Caco-2 (cell line): ENCODE data around the gene SPRR2D. TPM values are rescaled to one million over a fixed set of nuclear protein-coding genes. Genes with fewer than 3 reads are reported as not detected.

Experiments
- BruUV-seq: library from RNA; stranded (reverse); fragments of 400-500 nt; replicated peaks from 2 replicates; lab custom pipeline; 2021; lab: Mats Ljungman, UMichigan
- CTCF ChIA-PET: fragments of 300-600 bp; sonication (Branson Sonifier 250); formaldehyde crosslinking; loops from one replicate; lab custom pipeline; 2022; ENCODE audit warnings: antibody characterized with exemption; lab: Charles Lee
- POLR2A ChIA-PET: fragments of 300-600 bp; sonication (Branson Sonifier 250); formaldehyde crosslinking; loops from one replicate; lab custom pipeline; 2022; ENCODE audit warnings: antibody characterized with exemption; lab: Charles Lee
- DNase-seq, 2 experiments: peaks; one replicate each; pipeline versions ENCODE4 v3.0.0 to v3.0.0-alpha.2; 2020 to 2022
- H3K27me3 ChIP-seq: replicated peaks from 2 replicates; pipeline ENCODE4 v1.6.0; 2011; ENCODE audit warnings: low read length; ENCODE audit not compliant: control insufficient read depth, insufficient read depth
- H3K36me3 ChIP-seq: 2 replicates; pipeline ENCODE4 v1.5.1; 2011; ENCODE audit warnings: low read length; ENCODE audit not compliant: control insufficient read depth, insufficient read depth
- H3K4me1 ChIP-seq: fragments of 250-450 bp; sonication (Bioruptor Pico); 2 replicates; pipeline ENCODE4 v1.5.1; 2020; ENCODE audit warnings: mild to moderate bottlenecking
- H3K4me3 ChIP-seq: 2 replicates; pipeline ENCODE4 v1.5.1; 2011; ENCODE audit warnings: low read depth, mild to moderate bottlenecking, control low read depth, low read length
- H3K9me3 ChIP-seq: fragments of 250-450 bp; sonication (Bioruptor Pico); 2 replicates; pipeline ENCODE4 v1.5.1; 2020; ENCODE audit warnings: mild to moderate bottlenecking, moderate library complexity
- H3K27ac Mint-ChIP-seq: one replicate; pipeline ENCODE4 v1.8.0; 2022; ENCODE audit warnings: mixed read lengths; ENCODE audit not compliant: unreplicated experiment
- H3K27me3 Mint-ChIP-seq: one replicate; pipeline ENCODE4 v1.8.0; 2022; ENCODE audit warnings: mixed read lengths; ENCODE audit not compliant: insufficient read depth, unreplicated experiment
- H3K36me3 Mint-ChIP-seq: one replicate; pipeline ENCODE4 v1.8.0; 2022; ENCODE audit warnings: mild to moderate bottlenecking, mixed read lengths; ENCODE audit not compliant: insufficient read depth, unreplicated experiment
- H3K4me1 Mint-ChIP-seq: one replicate; pipeline ENCODE4 v1.8.0; 2022; ENCODE audit warnings: low read depth, mixed read lengths; ENCODE audit not compliant: unreplicated experiment
- H3K4me3 Mint-ChIP-seq: one replicate; pipeline ENCODE4 v1.8.0; 2022; ENCODE audit warnings: mild to moderate bottlenecking, moderate library complexity, mixed read lengths; ENCODE audit not compliant: unreplicated experiment
- H3K9me3 Mint-ChIP-seq: one replicate; pipeline ENCODE4 v1.8.0; 2022; ENCODE audit warnings: mixed read lengths; ENCODE audit not compliant: unreplicated experiment
- intact Hi-C: fragments of 100-400 bp; cut with micrococcal nuclease; formaldehyde crosslinking; loops from one replicate; pipeline ENCODE4 v1.10.0; 2022; ENCODE audit not compliant: unreplicated experiment
- total RNA-seq: library from RNA; stranded (reverse); gene quantifications from 2 replicates; pipeline ENCODE4 v1.2.3, GENCODE V29; 2022
- TF ChIP-seq, protein P1 (sequence below), 2 experiments: fragments of 200-600 bp in 1 of 2; IDR thresholded peaks; 1 replicate in 1 of 2; 2 replicates in 1 of 2; pipeline versions ENCODE4 v1.5.1 to v1.8.0; 2011 to 2022; ENCODE audit warnings: antibody characterized with exemption in 1 of 2, control low read depth in 1 of 2, inconsistent platforms in 1 of 2, low read depth in 1 of 2, low read length in 1 of 2, mild to moderate bottlenecking in 1 of 2, moderate library complexity in 1 of 2; ENCODE audit not compliant: insufficient read depth in 1 of 2, severe bottlenecking in 1 of 2, unreplicated experiment in 1 of 2

Gene SPRR2D
- total RNA-seq, 1 experiment from 2014 or later: not detected

GRCh38 chr1:153032073-153032472 is 8.8 kb downstream of the SPRR2D start:
- no peak overlapping the region for H3K4me3 Mint-ChIP-seq
- no peaks in the 10 kb centered on the region for H3K9me3 Mint-ChIP-seq
- Histone ChIP-seq H3K4me1 (no peaks in the 10 kb centered on the region), H3K36me3 (no peaks in the 10 kb centered on the region), H3K4me3 (no peak overlapping the region), H3K27me3 (no peaks in the 10 kb centered on the region), H3K9me3 (no peaks in the 10 kb centered on the region)
- no peaks in the 10 kb centered on the region for H3K27me3 Mint-ChIP-seq
- intact Hi-C loops: loop anchor here (5.0 kb wide), 1 partner anchor 160 kb away; no protein-coding TSS in a partner anchor
- POLR2A ChIA-PET: no interaction called here
- H3K27ac Mint-ChIP-seq: no peak overlapping the region
- no peaks in the 10 kb centered on the region for H3K36me3 Mint-ChIP-seq
- H3K4me1 Mint-ChIP-seq: no peaks in the 10 kb centered on the region
- TF ChIP-seq, protein P1, sequence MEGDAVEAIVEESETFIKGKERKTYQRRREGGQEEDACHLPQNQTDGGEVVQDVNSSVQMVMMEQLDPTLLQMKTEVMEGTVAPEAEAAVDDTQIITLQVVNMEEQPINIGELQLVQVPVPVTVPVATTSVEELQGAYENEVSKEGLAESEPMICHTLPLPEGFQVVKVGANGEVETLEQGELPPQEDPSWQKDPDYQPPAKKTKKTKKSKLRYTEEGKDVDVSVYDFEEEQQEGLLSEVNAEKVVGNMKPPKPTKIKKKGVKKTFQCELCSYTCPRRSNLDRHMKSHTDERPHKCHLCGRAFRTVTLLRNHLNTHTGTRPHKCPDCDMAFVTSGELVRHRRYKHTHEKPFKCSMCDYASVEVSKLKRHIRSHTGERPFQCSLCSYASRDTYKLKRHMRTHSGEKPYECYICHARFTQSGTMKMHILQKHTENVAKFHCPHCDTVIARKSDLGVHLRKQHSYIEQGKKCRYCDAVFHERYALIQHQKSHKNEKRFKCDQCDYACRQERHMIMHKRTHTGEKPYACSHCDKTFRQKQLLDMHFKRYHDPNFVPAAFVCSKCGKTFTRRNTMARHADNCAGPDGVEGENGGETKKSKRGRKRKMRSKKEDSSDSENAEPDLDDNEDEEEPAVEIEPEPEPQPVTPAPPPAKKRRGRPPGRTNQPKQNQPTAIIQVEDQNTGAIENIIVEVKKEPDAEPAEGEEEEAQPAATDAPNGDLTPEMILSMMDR (IDR thresholded peaks at IDR 0.05; ENCODE audit: insufficient read depth in 1 of 2, low read depth in 1 of 2, low read length in 1 of 2, severe bottlenecking in 1 of 2, unreplicated experiment in 1 of 2): no peak
- CTCF ChIA-PET: no interaction called here
- DNase-seq: no peak
- BruUV-seq: no TSS peak

DNA sequence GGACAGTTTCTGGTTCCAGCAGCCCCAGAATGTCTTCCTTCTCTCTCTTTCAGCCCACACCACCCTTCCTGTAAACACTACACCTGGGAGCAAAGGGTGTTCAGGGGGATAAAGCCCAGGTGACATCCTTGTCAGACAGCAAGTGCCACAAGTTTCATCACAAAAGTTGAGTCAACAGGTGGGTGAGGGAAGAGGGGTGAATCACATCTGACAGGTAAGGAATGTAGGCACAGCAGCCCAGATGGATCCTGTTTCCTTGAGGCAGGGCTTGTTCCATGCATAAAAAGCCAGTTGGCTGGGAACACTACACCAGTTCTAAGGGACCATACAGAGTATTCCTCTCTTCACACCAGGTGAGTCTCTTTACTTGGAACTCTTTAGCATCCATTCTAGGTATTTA is 10.0 kb downstream of the SPRR2D start, which contains the start of gene SPRR1B:
TSS of gene SPRR1B (plus strand) at position 309 of the 400 bp plus-strand sequence. CDS start 1,143 bp downstream, outside the sequence.
- Mint-ChIP-seq H3K4me1 (no peaks in the 10 kb centered on the region), H3K27me3 (peaks cover 3% of the 10 kb centered on the region), H3K9me3 (no peaks in the 10 kb centered on the region), H3K36me3 (no peaks in the 10 kb centered on the region), H3K4me3 (no peak within 1 kb of the TSS), H3K27ac (no peak within 1 kb of the TSS)
- intact Hi-C loops: loop anchor here (5.0 kb wide), 1 partner anchor 159 kb away; no protein-coding TSS in a partner anchor
- Histone ChIP-seq H3K36me3 (no peaks in the 10 kb centered on the region), H3K4me1 (no peaks in the 10 kb centered on the region), H3K27me3 (no peaks in the 10 kb centered on the region), H3K9me3 (no peaks in the 10 kb centered on the region), H3K4me3 (no peak within 1 kb of the TSS)
- ChIA-PET CTCF (no interaction called here), POLR2A (no interaction called here)
- TF ChIP-seq, protein P1 (IDR thresholded peaks at IDR 0.05; ENCODE audit: insufficient read depth in 1 of 2, low read depth in 1 of 2, low read length in 1 of 2, severe bottlenecking in 1 of 2, unreplicated experiment in 1 of 2): no peak
- DNase-seq: no peak
- BruUV-seq: no TSS peak

GRCh38 chr1:153028766-153029165 is 12.2 kb downstream of the SPRR2D start:
- intact Hi-C loops: no loop called here
- no peaks in the 10 kb centered on the region for H3K36me3 ChIP-seq
- no peaks in the 10 kb centered on the region for H3K4me1 ChIP-seq
- no TSS peak for BruUV-seq
- DNase-seq: no peak
- POLR2A ChIA-PET: no interaction called here
- CTCF ChIA-PET: no interaction called here
- Mint-ChIP-seq H3K27ac (no peak overlapping the region), H3K36me3 (no peaks in the 10 kb centered on the region), H3K9me3 (no peaks in the 10 kb centered on the region), H3K27me3 (peaks cover 3% of the 10 kb centered on the region), H3K4me1 (no peaks in the 10 kb centered on the region), H3K4me3 (no peak overlapping the region)
- no peaks in the 10 kb centered on the region for H3K27me3 ChIP-seq
- H3K9me3 ChIP-seq: no peaks in the 10 kb centered on the region
- TF ChIP-seq, protein P1 (IDR thresholded peaks at IDR 0.05; ENCODE audit: insufficient read depth in 1 of 2, low read depth in 1 of 2, low read length in 1 of 2, severe bottlenecking in 1 of 2, unreplicated experiment in 1 of 2): no peak
- H3K4me3 ChIP-seq: no peak overlapping the region
